ENCODE results near the gene RHCE. TPM values are rescaled to one million over a fixed set of nuclear protein-coding genes. Genes with fewer than 3 reads are reported as not detected.
A peak's percentile ranks its signal among the peaks of the same experiment; 100 is the strongest.

The RHCE gene
- total RNA-seq, 1 experiment from 2014 or later, result not detected

DNA sequence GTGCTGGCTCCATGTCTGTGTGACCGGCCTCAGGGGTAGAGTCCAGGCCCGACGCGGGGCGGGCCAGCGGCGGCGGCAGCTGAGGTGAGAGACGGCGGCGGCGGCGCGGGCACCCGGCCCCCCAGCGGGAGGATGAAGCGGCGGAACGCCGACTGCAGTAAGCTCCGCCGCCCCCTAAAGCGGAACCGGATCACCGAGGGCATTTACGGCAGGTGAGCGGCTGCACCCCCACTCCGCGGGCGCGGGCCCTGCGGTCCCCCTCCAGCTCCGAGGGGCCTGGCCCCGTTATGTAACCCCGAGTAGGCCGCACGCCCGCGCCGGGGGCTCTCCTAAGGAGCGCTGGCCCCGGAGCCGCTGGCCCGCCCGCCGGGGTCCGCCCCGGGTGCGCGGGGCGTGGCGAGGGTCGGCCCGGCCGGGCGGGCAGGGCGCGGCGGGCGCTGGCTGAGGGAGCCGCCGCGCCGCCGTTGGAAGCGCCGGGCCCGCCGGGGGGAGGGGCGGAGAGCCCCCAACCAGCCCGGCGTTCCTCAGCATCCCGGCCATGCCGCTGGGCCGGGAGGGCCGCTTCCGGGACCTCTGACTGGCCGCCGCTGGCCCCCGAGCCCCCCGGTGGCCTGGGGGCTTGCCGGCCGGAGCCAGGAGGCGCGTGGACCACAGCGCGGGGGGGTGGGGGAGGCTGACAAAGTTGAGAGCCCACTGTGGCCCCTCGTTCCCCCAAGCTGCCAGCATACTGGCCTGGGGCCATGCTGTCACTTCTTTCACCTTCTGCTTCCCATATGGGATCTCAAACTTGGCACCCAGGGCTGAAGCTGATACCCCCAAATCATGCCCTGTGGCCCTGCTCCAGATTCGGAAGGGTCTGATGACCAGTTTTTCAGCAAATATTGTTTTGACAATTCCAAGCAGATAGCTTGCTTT is 10.6 kb upstream of the RHCE start:
- no peak for DNase-seq (ENCODE audit: low read depth, low spot score)
- ChIA-PET POLR2A (interaction anchor here (0.6 kb wide), 2 partner anchors 101 to 185 kb away, joined by 4 to 6 read pairs; no protein-coding TSS in a partner anchor), CTCF (interaction anchor here (0.6 kb wide), 1 partner anchor 101 kb away, joined by 7 read pairs; no protein-coding TSS in a partner anchor)
- in situ Hi-C loops (cut with HindIII; ENCODE audit: low pct_unique_long_range_greater_than_20kb, low sequenced_read_pairs), result no loop called here
- H3K4me1 ChIP-seq (ENCODE audit: control insufficient read depth, insufficient read depth, low read length), result peaks cover 33% of the 10 kb centered on the region
- H3K27ac ChIP-seq (ENCODE audit: low read length), result peak overlapping the region; percentile 62
- ATAC-seq, result peak; percentile 39
- H3K27me3 ChIP-seq (ENCODE audit: control insufficient read depth, insufficient read depth, low read length), result no peaks in the 10 kb centered on the region
- no peaks in the 10 kb centered on the region for H3K9me3 ChIP-seq (ENCODE audit: control insufficient read depth, insufficient read depth, low read depth, low read length)
- H3K4me3 ChIP-seq (ENCODE audit: low read depth in 2 of 2, low read length in 2 of 2), result peak overlapping the region; percentile 73 to 98
- intact Hi-C loops (cut with micrococcal nuclease; ENCODE audit: unreplicated experiment), result no loop called here
- H3K36me3 ChIP-seq (ENCODE audit: control insufficient read depth, insufficient read depth, low read length), result no peaks in the 10 kb centered on the region; the same call in 1 of the 2 replicates
- BruUV-seq (replicated peaks), result no TSS peak
- TF ChIP-seq, protein P1, sequence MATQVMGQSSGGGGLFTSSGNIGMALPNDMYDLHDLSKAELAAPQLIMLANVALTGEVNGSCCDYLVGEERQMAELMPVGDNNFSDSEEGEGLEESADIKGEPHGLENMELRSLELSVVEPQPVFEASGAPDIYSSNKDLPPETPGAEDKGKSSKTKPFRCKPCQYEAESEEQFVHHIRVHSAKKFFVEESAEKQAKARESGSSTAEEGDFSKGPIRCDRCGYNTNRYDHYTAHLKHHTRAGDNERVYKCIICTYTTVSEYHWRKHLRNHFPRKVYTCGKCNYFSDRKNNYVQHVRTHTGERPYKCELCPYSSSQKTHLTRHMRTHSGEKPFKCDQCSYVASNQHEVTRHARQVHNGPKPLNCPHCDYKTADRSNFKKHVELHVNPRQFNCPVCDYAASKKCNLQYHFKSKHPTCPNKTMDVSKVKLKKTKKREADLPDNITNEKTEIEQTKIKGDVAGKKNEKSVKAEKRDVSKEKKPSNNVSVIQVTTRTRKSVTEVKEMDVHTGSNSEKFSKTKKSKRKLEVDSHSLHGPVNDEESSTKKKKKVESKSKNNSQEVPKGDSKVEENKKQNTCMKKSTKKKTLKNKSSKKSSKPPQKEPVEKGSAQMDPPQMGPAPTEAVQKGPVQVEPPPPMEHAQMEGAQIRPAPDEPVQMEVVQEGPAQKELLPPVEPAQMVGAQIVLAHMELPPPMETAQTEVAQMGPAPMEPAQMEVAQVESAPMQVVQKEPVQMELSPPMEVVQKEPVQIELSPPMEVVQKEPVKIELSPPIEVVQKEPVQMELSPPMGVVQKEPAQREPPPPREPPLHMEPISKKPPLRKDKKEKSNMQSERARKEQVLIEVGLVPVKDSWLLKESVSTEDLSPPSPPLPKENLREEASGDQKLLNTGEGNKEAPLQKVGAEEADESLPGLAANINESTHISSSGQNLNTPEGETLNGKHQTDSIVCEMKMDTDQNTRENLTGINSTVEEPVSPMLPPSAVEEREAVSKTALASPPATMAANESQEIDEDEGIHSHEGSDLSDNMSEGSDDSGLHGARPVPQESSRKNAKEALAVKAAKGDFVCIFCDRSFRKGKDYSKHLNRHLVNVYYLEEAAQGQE (IDR thresholded peaks at IDR 0.05; ENCODE audit: insufficient read depth in 1 of 2, low read depth in 2 of 2, low read length in 1 of 2), result no peak
- TF ChIP-seq TCF7L2 (IDR thresholded peaks at IDR 0.05; ENCODE audit: low read depth, low read length) (no peak), SIN3A (IDR thresholded peaks at IDR 0.05; ENCODE audit: borderline replicate concordance, insufficient read depth, low read depth, low read length) (no peak), POLR2AphosphoS5 (IDR thresholded peaks at IDR 0.05; ENCODE audit: low read depth, low read length) (no peak; the same call in 1 of the 2 replicates), CTCF (IDR thresholded peaks at IDR 0.05) (no peak)

GRCh38 chr1:25430073-25430966 is 9.7 kb upstream of the RHCE start, which contains the start of gene MACO1:
Gene MACO1 (plus strand): TSS chr1:25430897. CDS start chr1:25431099, 202 bp downstream.
- H3K27me3 ChIP-seq (ENCODE audit: control insufficient read depth, insufficient read depth, low read length), result no peaks in the 10 kb centered on the region
- ATAC-seq (peak; percentile 96), DNase-seq (ENCODE audit: low read depth, low spot score) (peak; percentile 92)
- intact Hi-C loops (cut with micrococcal nuclease; ENCODE audit: unreplicated experiment) (no loop called here), in situ Hi-C loops (cut with HindIII; ENCODE audit: low pct_unique_long_range_greater_than_20kb, low sequenced_read_pairs) (no loop called here)
- H3K27ac ChIP-seq (ENCODE audit: low read length), result peak within 1 kb of the TSS; percentile 87
- TF ChIP-seq CTCF (IDR thresholded peaks at IDR 0.05) (no peak), SIN3A (IDR thresholded peaks at IDR 0.05; ENCODE audit: borderline replicate concordance, insufficient read depth, low read depth, low read length) (0 out of 2 replicates have a peak, but pooled peaks have one; percentile 92), TCF7L2 (IDR thresholded peaks at IDR 0.05; ENCODE audit: low read depth, low read length) (no peak), POLR2AphosphoS5 (IDR thresholded peaks at IDR 0.05; ENCODE audit: low read depth, low read length) (peak; percentile 52; the same call in 1 of the 2 replicates)
- TF ChIP-seq, protein P1 (IDR thresholded peaks at IDR 0.05; ENCODE audit: insufficient read depth in 1 of 2, low read depth in 2 of 2, low read length in 1 of 2), result no peak
- no peaks in the 10 kb centered on the region; the same call in 1 of the 2 replicates for H3K36me3 ChIP-seq (ENCODE audit: control insufficient read depth, insufficient read depth, low read length)
- POLR2A ChIA-PET, result interaction anchor here (0.6 kb wide), 2 partner anchors 184 to 1330 kb away, joined by 3 to 4 read pairs; no protein-coding TSS in a partner anchor
- BruUV-seq (replicated peaks), result no TSS peak
- peak within 1 kb of the TSS; percentile 73 to 98 for H3K4me3 ChIP-seq (ENCODE audit: low read depth in 2 of 2, low read length in 2 of 2)
- no peaks in the 10 kb centered on the region for H3K9me3 ChIP-seq (ENCODE audit: control insufficient read depth, insufficient read depth, low read depth, low read length)
- CTCF ChIA-PET, result no interaction called here
- H3K4me1 ChIP-seq (ENCODE audit: control insufficient read depth, insufficient read depth, low read length), result peaks cover 26% of the 10 kb centered on the region

Measured in Panc1 (cell line).